HG03439 (cell line): ENCODE measurements around the gene OR8J3.
"Not testable (repeated sequence)": the region's sequence is repeated elsewhere in the genome, so short reads cannot be mapped to it uniquely, and the experiment has no call there.

Experiments
- ATAC-seq: cut with Tn5 transposase; IDR thresholded peaks from one replicate; pipeline ENCODE4 v1.9.1; 2021; ENCODE audit warnings: mild to moderate bottlenecking, moderate library complexity; ENCODE audit not compliant: unreplicated experiment

The OR8J3 gene, protein sequence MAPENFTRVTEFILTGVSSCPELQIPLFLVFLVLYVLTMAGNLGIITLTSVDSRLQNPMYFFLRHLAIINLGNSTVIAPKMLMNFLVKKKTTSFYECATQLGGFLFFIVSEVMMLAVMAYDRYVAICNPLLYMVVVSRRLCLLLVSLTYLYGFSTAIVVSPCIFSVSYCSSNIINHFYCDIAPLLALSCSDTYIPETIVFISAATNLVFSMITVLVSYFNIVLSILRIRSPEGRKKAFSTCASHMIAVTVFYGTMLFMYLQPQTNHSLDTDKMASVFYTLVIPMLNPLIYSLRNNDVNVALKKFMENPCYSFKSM

DNA sequence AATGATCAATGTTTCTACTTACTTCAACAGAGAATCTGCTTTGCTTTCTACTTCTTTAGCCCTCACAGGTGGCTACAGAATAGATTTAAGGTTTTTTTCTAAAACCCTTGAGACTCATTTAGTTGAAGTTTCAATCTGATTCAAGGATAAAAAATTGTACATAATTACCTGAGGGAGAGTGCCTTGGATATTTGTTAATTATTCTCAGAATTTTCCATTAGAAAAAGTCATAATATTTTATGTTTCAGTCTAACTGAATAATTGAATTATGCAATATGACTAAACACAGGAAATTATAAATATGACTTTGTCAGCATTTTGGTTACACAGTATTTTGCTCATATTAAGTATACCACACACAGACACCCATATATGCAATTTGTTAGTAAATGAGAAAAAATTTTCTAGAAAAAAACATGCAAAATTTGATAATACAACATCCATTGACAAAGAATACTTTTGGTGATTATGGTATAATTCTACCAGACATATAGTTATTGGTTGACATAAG, at the start of gene OR8J3:
Gene OR8J3 (minus strand): TSS at position 51 of the 511 bp plus-strand sequence. CDS start 2,483 bp downstream, outside the sequence.
- ATAC-seq = no peak

DNA sequence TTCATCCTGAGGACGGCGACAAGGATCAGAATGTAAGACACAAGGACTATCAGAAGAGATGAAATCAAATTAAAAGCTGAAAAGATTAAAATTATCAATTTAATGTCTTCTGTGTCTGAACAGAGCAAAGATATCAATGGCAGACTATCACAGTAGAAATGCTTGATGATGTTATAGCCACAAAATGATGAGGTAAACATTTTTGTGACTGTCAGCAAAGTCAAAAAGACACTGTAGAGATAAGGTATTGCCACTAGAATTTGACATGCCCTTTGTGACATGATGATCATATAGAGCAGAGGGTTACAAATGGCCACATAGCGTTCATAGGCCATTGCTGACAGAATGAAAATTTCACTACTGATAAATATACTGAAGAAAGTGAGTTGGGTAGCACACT, 48.6 kb upstream of the OR8J3 start:
- ATAC-seq = no peak

DNA sequence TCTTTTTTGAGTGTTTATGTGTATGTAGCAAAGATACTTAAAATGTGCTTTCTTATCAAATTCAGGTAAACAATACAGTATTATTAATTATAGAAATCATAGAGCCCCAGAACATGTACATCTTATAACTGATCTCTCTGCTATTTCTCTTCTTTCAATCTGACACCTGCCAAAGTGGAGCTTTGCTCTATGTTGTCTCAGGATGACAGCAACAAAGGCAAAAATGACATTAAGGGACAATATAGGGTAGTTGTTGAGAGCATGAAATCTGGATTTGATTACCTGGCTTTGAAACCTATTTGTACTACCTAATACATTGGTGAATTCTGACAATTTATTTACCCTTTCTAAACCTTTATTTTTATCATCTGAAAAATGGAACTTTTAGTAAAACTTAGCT, 43.5 kb upstream of the OR8J3 start:
- ATAC-seq = no peak

DNA sequence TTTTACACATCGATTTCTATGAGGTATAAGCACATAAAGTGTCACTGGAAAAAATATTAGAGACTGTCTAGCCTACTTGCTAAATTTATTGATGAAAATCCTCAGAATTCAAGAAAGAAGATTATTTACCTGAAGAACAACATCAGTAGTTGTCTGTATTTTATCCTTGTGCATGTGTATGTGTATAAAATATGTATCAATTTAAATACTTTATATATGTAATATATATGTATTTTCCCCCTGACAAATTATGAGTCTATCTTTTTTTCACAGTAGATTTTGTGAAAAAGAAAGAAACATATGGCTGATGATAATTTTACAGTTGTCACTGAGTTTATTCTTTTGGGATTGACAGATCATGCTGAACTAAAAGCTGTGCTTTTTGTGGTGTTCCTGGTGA, 36.3 kb upstream of the OR8J3 start, which contains the start of gene OR5J2:
Gene OR5J2 (plus strand): TSS at position 301 of the 400 bp plus-strand sequence. CDS start 0 bp downstream, at position 301.
- no peak for ATAC-seq

DNA sequence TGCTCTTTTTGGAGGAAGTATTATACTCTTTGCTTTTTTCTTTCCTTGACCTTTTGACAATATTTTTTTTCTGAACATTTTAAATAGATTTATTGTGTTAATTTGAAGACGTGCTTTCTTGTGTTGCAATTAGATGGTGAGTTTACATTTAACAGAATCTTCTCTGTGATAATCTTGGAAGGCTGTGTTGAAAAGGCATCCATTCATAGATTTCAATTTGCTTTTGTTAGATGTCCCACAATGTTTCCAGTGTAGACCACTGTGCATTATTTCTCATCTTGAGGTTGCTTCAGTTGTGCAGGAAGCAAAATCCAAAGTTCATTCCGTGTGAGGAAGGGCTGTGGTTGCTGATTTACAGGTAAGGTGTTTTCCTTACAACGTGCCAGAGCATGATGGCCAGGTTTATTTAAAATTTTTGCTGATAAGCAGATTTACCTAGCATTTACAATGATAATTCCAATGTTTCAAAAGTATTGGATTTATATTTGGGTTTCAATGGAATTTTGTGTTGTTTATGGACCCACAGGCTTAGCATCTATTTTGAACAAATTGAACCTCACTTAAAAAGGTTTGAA, 32.3 kb upstream of the OR8J3 start:
- ATAC-seq = no peak

DNA sequence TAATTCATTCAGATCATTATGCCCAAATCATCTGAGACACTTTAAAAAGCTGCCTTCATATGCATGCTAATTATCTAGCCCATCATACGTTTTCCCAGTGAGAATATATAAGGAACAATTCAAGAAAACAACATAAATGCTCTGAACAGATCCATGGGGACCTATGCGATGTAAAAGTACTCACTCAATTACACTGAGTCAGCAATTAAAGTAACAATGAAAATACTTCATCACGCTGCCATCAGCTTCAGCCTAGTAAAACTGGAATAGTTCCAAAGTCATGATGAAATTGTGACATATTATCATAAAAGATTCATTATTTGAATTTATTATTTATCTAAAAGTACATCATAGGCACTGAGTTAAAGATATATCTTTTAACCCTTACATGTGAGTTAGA, 23.8 kb upstream of the OR8J3 start:
- ATAC-seq = no peak

DNA sequence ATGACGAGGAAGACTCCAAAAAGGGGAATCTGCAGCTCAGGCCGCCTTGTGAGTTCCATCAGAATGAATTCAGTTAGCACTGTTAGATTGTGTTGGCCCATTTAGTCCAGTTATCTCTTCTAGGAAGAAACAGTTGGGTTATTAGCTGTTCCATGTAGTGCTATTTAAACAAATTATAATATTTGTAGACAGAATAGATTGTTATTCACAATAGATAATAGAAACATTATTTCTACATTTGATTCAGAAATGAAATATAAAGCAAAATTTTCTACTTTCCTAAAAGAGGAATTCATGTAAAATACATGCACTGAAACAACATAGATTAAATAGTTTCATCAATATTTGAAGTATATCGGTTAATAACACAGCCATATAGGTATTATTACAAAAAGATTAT, 20.2 kb upstream of the OR8J3 start, which contains the start of gene OR8K5:
Gene OR8K5 (minus strand): TSS at position 101 of the 400 bp plus-strand sequence. CDS start 0 bp downstream, at position 101.
- no peak for ATAC-seq

DNA sequence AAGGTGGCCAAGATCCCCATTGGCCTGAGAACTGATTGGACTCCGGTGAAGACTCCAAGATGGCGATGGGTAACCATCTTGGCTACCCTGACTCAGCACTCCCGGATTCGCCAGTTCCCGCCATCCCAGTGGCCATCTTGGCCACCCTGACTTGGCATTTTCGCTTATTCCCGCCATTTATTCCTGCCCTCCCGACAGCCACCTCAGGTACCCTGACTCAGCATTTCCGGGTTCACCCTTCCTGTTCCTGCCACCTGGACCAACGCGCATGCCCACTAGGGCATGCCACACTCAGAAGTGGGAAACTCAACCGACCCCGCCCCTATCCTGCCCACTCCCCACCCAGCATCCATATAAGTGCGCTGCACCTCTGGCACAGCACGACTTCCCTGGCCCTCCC, 12.3 kb upstream of the OR8J3 start:
- no peak for ATAC-seq

DNA sequence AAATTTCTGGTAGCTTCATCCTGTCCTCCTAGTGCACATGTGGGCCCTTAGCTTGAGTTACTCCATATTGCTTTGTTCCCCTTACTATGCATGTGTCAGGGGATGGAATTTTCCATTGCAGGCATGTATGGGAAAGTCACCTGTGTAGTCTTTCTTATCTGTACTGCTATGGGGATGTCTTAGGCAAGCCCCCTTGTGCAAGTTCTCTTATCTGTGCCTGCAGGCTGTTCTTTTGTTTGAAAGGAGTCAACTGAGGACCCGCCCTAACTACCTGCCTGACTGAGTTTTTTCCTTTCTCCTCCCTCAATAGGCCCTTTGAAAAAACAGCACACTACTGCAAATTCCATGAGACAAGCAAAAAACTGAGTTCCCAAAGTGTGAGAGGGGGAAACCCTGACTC, 11.4 kb upstream of the OR8J3 start:
- no peak for ATAC-seq

DNA sequence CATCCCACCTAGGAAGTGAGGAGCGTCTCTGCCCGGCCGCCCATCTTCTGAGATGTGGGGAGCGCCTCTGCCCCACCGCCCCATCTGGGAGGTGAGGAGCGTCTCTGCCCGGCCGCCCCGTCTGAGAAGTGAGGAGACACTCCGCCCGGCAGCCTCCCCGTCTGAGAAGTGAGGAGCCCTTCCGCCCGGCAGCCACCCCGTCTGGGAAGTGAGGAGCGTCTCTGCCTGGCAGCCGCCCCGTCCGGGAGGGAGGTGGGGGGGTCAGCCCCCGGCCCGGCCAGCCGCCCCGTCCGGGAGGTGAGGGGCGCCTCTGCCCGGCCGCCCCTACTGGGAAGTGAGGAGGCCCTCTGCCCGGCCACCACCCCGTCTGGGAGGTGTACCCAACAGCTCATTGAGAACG, 3.7 kb upstream of the OR8J3 start:
- ATAC-seq = not testable (repeated sequence)

DNA sequence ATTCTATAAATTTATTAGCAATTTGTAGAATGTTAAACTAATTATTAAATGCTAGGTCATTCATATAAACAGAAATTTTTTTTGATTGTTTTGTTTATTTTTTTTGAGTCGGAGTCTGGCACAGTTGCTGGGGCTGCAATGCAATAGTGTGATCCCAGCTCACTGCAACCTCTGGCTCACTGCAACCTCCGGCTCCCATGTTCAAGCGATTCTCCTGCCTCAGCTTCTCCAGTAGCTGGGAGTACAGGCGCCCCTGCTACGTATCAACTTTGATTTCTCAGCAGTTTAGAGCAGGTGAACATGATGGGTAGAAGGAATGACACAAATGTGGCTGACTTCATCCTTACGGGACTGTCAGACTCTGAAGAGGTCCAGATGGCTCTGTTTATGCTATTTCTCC, 17.9 kb downstream of the OR8J3 start, which contains the start of gene OR8H3:
Gene OR8H3 (plus strand): TSS at position 301 of the 400 bp plus-strand sequence. CDS start 0 bp downstream, at position 301.
- ATAC-seq = no peak

DNA sequence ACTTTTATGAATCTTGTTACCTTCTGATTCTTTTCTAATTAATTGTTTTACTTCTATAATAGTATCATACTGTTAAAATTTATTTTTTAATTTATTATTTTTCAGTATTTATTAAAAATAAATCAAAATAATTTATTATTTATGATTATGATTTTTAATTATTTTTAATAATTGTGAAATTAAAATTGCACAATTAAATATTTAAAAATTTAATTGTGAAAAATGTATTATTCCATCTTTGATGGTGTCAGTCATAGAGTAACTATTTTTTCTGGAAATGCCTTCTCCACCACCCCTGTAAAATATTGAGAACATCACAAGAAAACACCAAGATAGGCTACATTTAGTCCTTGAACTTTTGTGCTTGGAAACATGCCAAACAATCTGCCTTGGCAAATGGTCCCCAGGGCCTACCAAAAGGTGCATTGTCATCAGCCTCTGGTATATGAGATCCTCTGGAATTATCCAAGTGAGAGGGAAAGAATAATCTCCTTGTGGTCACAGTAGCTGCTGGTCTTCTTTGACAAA, 36.7 kb downstream of the OR8J3 start, which contains the start of gene OR8H2:
Gene OR8H2 (plus strand): TSS at position 478 of the 528 bp plus-strand sequence. CDS start 1,356 bp downstream, outside the sequence.
- ATAC-seq = no peak

DNA sequence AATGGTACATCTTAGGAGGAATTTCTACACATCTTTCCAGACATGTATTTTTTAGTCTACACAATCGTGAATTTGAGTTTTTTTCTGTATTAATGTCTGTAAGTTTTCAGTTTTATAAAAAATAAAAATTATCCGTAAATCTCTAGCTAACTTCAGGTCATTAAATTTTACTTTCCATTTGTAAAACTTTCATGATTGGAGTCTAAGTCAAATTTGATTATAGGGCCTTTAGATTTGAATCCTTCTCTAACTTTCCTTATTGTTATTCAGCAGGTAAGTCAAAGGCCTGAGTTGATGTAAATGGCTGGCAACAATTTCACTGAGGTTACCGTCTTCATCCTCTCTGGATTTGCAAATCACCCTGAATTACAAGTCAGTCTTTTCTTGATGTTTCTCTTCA, 47.0 kb downstream of the OR8J3 start, which contains the start of gene OR8I2:
Gene OR8I2 (plus strand): TSS at position 301 of the 400 bp plus-strand sequence. CDS start 0 bp downstream, at position 301.
- ATAC-seq = no peak

DNA sequence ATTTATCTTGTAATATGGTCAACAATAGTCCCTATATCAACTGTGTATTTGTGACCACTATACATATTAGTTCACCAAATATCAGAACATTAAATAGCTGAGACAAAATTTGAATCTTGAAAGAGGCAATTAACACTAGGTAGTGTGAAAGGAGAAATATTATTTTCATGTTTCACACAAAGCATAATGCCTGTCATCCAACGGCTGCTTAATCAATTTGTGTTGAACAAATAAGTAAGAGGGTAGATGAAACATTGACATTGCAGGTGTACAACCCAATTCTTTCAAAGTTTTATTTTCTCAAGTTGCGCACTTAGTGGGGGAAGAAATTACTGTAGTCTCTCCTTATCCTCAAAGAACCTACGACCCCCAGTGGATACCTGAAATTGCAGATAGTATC, 50.3 kb downstream of the OR8J3 start:
- ATAC-seq = no peak
